B cell (primary cell): ENCODE data around the gene GHRL.

ENCODE experiments used
- CTCF ChIP-seq: fragments of 200-600 bp; IDR thresholded peaks from one replicate; pipeline ENCODE4 v1.8.0; 2022; ENCODE audit warnings: antibody characterized with exemption, mild to moderate bottlenecking
- EZH2 ChIP-seq: IDR thresholded peaks from 2 replicates; pipeline ENCODE4 v1.6.1; 2012; ENCODE audit warnings: borderline replicate concordance, low read depth, mild to moderate bottlenecking, moderate library complexity, low read length; ENCODE audit not compliant: insufficient read depth, poor library complexity, severe bottlenecking

GRCh38 chr3:10259798-10260197 lies 32.9 kb downstream of the GHRL start:
- no peak for TF ChIP-seq CTCF
- TF ChIP-seq EZH2, result no peak
